ENCODE data around the gene NSF. TPM values are rescaled to one million over a fixed set of nuclear protein-coding genes. Genes with fewer than 3 reads are reported as not detected.
A peak's percentile ranks its signal among the peaks of the same experiment; 100 is the strongest.

Gene NSF
- total RNA-seq, 3 donors from 2014 or later: 68.5 to 95.4 (median 69.3) TPM

DNA sequence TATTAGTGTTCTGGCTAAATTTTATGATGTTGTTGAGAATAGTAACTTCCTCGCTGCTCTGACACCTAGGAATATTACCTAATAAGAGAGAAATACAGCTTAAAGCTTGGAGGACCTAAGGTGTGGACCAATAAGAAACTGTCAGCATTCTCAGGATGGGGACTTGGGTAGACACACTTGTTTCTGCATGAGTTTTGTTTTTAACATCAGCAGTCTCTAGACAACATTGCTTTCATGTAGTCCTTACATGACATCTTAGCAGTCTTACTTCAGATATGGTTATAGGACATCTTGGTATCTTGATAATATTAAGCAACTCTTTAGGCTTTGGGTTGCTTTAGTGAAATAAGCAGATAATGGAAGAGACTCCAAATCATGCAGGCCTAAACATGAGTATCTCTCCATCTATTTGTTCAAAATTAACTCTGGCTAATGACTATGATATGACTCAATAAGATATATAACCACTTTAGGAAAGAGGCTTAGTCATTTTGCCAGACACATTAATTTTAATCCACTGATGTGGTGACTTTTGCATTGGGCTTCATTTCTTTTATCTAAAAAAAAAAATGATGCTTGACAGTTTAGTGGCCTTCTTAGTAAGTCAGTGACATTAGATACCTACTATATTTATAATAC, 143.5 kb downstream of the NSF start:
- intact Hi-C loops (cut with DNase I, micrococcal nuclease): no loop called here
- ATAC-seq (no peak), DNase-seq (no peak)
- Histone ChIP-seq H3K9me3 (no peaks in the 10 kb centered on the region), H3K36me3 (ENCODE audit: low read depth) (no peaks in the 10 kb centered on the region), H3K4me1 (ENCODE audit: low read depth) (no peaks in the 10 kb centered on the region), H3K4me3 (no peak overlapping the region)
- TF ChIP-seq, protein P1, sequence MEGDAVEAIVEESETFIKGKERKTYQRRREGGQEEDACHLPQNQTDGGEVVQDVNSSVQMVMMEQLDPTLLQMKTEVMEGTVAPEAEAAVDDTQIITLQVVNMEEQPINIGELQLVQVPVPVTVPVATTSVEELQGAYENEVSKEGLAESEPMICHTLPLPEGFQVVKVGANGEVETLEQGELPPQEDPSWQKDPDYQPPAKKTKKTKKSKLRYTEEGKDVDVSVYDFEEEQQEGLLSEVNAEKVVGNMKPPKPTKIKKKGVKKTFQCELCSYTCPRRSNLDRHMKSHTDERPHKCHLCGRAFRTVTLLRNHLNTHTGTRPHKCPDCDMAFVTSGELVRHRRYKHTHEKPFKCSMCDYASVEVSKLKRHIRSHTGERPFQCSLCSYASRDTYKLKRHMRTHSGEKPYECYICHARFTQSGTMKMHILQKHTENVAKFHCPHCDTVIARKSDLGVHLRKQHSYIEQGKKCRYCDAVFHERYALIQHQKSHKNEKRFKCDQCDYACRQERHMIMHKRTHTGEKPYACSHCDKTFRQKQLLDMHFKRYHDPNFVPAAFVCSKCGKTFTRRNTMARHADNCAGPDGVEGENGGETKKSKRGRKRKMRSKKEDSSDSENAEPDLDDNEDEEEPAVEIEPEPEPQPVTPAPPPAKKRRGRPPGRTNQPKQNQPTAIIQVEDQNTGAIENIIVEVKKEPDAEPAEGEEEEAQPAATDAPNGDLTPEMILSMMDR (IDR thresholded peaks at IDR 0.05): no peak

DNA sequence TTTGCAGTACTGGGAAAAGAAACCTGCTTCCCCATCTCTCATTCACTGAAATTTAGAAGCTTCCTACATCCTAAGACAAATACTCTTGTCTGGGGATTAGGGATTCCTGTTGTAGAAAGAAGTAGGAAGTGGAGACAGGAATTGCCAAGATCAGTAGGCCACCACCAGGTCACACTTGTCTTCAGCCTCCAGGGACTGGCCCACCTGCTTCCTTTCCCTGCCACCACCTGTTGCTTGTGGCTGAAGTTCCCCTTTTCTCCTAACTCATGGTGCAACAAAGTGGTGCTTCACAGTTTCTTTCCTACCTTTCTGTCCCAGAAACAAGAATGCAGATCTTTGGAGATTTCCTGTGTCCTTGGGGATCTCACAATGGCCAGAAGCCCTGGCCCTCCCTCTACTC, 145.6 kb downstream of the NSF start:
- intact Hi-C loops (cut with DNase I, micrococcal nuclease): no loop called here
- DNase-seq (no peak), ATAC-seq (no peak)
- Histone ChIP-seq H3K36me3 (ENCODE audit: low read depth) (no peaks in the 10 kb centered on the region), H3K4me1 (ENCODE audit: low read depth) (no peaks in the 10 kb centered on the region), H3K4me3 (no peak overlapping the region), H3K9me3 (no peaks in the 10 kb centered on the region)
- TF ChIP-seq, protein P1 (IDR thresholded peaks at IDR 0.05): no peak

DNA sequence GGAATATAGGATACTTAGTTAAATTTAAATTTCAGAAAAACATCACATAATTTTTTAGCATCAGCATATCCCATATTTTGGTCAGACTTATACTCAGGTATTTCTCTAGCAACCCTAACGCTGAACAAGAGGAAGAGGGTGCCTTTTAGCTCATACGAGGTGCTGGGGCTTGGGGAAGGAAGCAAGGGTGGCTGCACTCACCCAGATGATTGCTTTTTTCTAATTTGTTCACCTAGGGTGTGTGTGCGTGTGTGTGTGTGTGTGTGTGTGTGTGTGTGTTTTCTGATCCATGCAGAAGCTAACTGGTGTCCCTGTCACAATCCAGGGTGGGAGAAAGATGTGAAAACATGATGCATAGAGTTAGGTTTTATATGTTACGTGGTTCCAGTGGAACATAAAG, 146.9 kb downstream of the NSF start:
- no peak for DNase-seq
- intact Hi-C loops (cut with DNase I, micrococcal nuclease): no loop called here

DNA sequence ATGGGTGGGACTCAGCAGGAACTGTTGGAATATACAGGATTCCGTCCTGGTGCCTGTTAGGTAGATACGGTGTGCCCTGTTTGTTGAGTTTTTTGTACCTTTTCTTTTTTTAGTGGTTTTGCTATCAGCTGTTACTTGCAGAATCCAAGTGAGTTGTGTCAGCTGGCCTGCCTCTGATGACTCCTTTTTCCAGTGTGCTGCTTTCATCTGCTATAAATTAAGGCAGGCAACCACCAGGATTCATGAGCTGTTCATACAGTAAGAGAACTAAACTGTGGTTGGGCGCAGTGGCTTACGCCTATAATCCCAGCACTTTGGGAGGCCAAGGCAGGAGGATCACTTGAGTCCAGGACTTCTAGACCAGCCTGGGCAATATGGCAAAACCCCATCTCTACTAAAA, 148.1 kb downstream of the NSF start:
- DNase-seq (no peak), ATAC-seq (no peak)
- no peaks in the 10 kb centered on the region for H3K4me1 ChIP-seq (ENCODE audit: low read depth)
- no peaks in the 10 kb centered on the region for H3K9me3 ChIP-seq
- TF ChIP-seq, protein P1 (IDR thresholded peaks at IDR 0.05): no peak
- no peaks in the 10 kb centered on the region for H3K36me3 ChIP-seq (ENCODE audit: low read depth)
- H3K4me3 ChIP-seq: no peak overlapping the region
- intact Hi-C loops (cut with DNase I, micrococcal nuclease): no loop called here

More for the DNA sequence above, 146.9 kb downstream of the NSF start:
- no peaks in the 10 kb centered on the region for H3K9me3 ChIP-seq
- H3K4me1 ChIP-seq (ENCODE audit: low read depth): no peaks in the 10 kb centered on the region
- peak; percentile 36 for ATAC-seq
- TF ChIP-seq, protein P1 (IDR thresholded peaks at IDR 0.05): no peak
- no peaks in the 10 kb centered on the region for H3K36me3 ChIP-seq (ENCODE audit: low read depth)
- H3K4me3 ChIP-seq: no peak overlapping the region

DNA sequence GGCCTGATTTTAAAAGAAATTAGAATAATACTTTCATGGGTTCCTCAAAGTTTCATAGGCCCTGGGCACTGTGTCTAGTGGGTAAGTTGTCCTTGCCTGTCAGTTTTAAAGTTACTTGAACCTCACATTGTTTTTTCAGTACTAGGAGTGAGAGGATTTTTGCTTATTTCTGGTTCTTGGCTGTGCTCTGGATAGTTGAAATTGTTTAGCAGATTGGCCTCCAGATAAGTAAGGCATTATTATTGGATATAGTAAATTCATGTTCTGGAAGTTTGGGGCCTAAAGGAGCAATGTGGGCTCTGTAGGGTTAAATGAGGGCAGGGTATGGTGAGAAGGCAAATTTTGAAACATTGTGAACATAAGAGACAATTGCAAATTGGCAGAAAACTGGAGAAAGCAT, 149.5 kb downstream of the NSF start:
- DNase-seq (no peak), ATAC-seq (no peak)

More for the DNA sequence above, 149.5 kb downstream of the NSF start:
- Histone ChIP-seq H3K4me3 (no peak overlapping the region), H3K4me1 (ENCODE audit: low read depth) (no peaks in the 10 kb centered on the region), H3K36me3 (ENCODE audit: low read depth) (no peaks in the 10 kb centered on the region), H3K9me3 (no peaks in the 10 kb centered on the region)
- TF ChIP-seq, protein P1 (IDR thresholded peaks at IDR 0.05): no peak
- intact Hi-C loops (cut with DNase I, micrococcal nuclease): no loop called here
